ENCODE measurements around the gene RAB40B. TPM values are rescaled to one million over a fixed set of nuclear protein-coding genes. Genes with fewer than 3 reads are reported as not detected.

Gene RAB40B
- polyA plus RNA-seq, 1 of the 3 experiments (the other 2 are of a cell fraction), result 20.7 TPM

DNA sequence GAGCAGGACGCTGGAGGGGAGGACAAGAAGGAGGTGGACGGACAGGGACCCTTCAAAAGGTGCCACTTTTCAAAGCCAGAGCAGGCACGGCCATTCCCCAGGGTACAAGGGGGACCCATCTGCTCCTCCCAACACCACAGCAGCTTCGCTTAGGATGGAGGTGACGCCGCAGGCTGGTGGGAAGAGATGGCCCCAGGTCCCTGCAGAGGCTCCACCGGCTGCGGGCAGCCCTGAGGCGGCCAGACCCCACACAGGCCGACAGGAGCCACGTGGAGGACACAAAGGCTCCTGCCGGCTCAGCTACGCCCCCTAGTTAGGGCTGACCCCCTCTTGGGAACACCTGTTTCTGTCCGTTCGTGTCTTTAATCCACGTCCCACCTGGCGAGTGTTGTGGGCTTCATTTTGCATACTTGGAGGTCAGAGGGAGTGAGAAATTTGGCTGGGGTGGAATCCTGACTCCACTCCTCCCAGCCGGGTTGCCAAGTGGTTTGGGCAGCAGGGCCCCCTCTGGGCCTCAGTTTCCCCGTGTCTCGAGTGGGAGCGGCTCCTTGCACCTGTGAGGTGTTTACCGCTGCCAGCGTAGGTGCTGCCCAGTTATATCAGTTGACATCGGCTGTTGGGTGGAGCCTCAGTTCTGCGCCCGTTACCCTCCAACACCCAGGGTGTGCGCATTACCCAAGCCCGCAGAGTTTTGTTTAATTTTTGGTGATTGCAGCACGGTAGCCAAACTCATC, 12.2 kb upstream of the RAB40B start:
- Histone ChIP-seq H3K9me3 (no peaks in the 10 kb centered on the region), H3K9ac (no peak overlapping the region), H4K20me1 (ENCODE audit: insufficient read depth) (no peaks in the 10 kb centered on the region), H2AFZ (ENCODE audit: low read depth) (no peak overlapping the region), H3K36me3 (replicated peaks in 1 of 2; ENCODE audit: control insufficient read depth in 1 of 2, insufficient read depth in 2 of 2, low read length in 1 of 2) (no peaks in the 10 kb centered on the region), H3K4me1 (ENCODE audit: control insufficient read depth in 1 of 2, insufficient read depth in 2 of 2, low read depth in 1 of 2, low read length in 1 of 2) (peaks cover 0 to 1% of the 10 kb centered on the region in 2 experiments; a peak in 1 of 4 replicates), H3K79me2 (ENCODE audit: insufficient read depth) (no peaks in the 10 kb centered on the region), H3K4me3 (ENCODE audit: low read depth in 2 of 2, low read length in 1 of 2) (no peak overlapping the region), H3K4me2 (no peak overlapping the region), H3K27ac (ENCODE audit: low read depth in 2 of 2, low read length in 1 of 2) (no peak overlapping the region), H3K27me3 (ENCODE audit: insufficient read depth) (no peaks in the 10 kb centered on the region), H3K9me2 (no peaks in the 10 kb centered on the region), H3F3A (replicated peaks; ENCODE audit: insufficient read depth) (peaks cover 10% of the 10 kb centered on the region)
- ChIA-PET CTCF (interaction anchor here (1.3 kb wide), 1 partner anchor 8 kb away, joined by 5 read pairs; no protein-coding TSS in a partner anchor), POLR2A (no interaction called here)
- DNase-seq, result peak; percentile 50
- TF ChIP-seq RAD21 (IDR thresholded peaks at IDR 0.05; ENCODE audit: low read length) (no peak), CHD2 (IDR thresholded peaks at IDR 0.05; ENCODE audit: low read length, partially characterized antibody) (no peak), FOXM1 (IDR thresholded peaks at IDR 0.05; ENCODE audit: low read depth) (no peak), FOSL2 (IDR thresholded peaks at IDR 0.05; ENCODE audit: borderline replicate concordance, low read depth) (no peak), RXRA (IDR thresholded peaks at IDR 0.05; ENCODE audit: borderline replicate concordance, low read depth) (no peak), TEAD4 (IDR thresholded peaks at IDR 0.05; ENCODE audit: borderline replicate concordance, insufficient read depth) (no peak), NFIC (IDR thresholded peaks at IDR 0.05; ENCODE audit: borderline replicate concordance) (no peak), EP300 (IDR thresholded peaks at IDR 0.05; ENCODE audit: borderline replicate concordance in 1 of 2, low read depth in 1 of 2, low read length in 1 of 2) (no peak), JUND (IDR thresholded peaks at IDR 0.05) (no peak), POLR2AphosphoS5 (IDR thresholded peaks at IDR 0.05; ENCODE audit: low read depth, low read length) (no peak), USF1 (IDR thresholded peaks at IDR 0.05; ENCODE audit: borderline replicate concordance, low read depth) (no peak), RCOR1 (IDR thresholded peaks at IDR 0.05; ENCODE audit: low read length) (no peak), MXI1 (IDR thresholded peaks at IDR 0.05; ENCODE audit: low read depth, low read length) (no peak), RFX5 (IDR thresholded peaks at IDR 0.05; ENCODE audit: low read length) (no peak), ELF1 (IDR thresholded peaks at IDR 0.05) (no peak), TAF1 (IDR thresholded peaks at IDR 0.05; ENCODE audit: borderline replicate concordance, low read depth, low read length) (no peak), GATA2 (CRISPR knock-in tag; IDR thresholded peaks at IDR 0.05) (no peak), NRF1 (IDR thresholded peaks at IDR 0.05; ENCODE audit: low read depth, low read length) (no peak), TCF12 (IDR thresholded peaks at IDR 0.05) (no peak)
- TF ChIP-seq, protein P1, sequence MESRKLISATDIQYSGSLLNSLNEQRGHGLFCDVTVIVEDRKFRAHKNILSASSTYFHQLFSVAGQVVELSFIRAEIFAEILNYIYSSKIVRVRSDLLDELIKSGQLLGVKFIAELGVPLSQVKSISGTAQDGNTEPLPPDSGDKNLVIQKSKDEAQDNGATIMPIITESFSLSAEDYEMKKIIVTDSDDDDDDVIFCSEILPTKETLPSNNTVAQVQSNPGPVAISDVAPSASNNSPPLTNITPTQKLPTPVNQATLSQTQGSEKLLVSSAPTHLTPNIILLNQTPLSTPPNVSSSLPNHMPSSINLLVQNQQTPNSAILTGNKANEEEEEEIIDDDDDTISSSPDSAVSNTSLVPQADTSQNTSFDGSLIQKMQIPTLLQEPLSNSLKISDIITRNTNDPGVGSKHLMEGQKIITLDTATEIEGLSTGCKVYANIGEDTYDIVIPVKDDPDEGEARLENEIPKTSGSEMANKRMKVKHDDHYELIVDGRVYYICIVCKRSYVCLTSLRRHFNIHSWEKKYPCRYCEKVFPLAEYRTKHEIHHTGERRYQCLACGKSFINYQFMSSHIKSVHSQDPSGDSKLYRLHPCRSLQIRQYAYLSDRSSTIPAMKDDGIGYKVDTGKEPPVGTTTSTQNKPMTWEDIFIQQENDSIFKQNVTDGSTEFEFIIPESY (IDR thresholded peaks at IDR 0.05; ENCODE audit: borderline replicate concordance, low read depth), result no peak
- 76% methylated on average over 28 of the region's 29 CpGs for WGBS (ENCODE audit: low lambda C conversion rate)
